ENCODE measurements around the gene SEL1L3. TPM values are rescaled to one million over a fixed set of nuclear protein-coding genes. Genes with fewer than 3 reads are reported as not detected.

SEL1L3 gene
- total RNA-seq, 1 experiment from 2014 or later: 31.9 TPM

- no TSS peak for BruUV-seq (replicated peaks)
- H3K4me1 ChIP-seq (ENCODE audit: insufficient read depth, low read length): peaks cover 8% of the 10 kb centered on the region
- no peaks in the 10 kb centered on the region for H3K9me3 ChIP-seq (ENCODE audit: low read length)
- H3K27ac ChIP-seq (ENCODE audit: low read length): no peak overlapping the region
- no peaks in the 10 kb centered on the region for H3K36me3 ChIP-seq (ENCODE audit: low read depth, low read length)
- H3K4me3 ChIP-seq (ENCODE audit: low read length): no peak overlapping the region
- TF ChIP-seq EZH2phosphoT487 (IDR thresholded peaks at IDR 0.05; ENCODE audit: borderline replicate concordance, low read length) (no peak), EZH2 (IDR thresholded peaks at IDR 0.05; ENCODE audit: low read length, unreplicated experiment) (no peak), CTCF (conservative IDR thresholded peaks at IDR 0.05; ENCODE audit: low read depth, low read length) (no peak)
- DNase-seq (no peak), ATAC-seq (no peak)
- H3K79me2 ChIP-seq (ENCODE audit: low read length): no peaks in the 10 kb centered on the region
- no peaks in the 10 kb centered on the region for H3K9me2 ChIP-seq (replicated peaks; ENCODE audit: low read length)
- ChIA-PET CTCF (no interaction called here), POLR2A (ENCODE audit: unreplicated experiment) (interaction anchor here (0.6 kb wide), 1 partner anchor 170 kb away, joined by 8 read pairs; no protein-coding TSS in a partner anchor)
- no peaks in the 10 kb centered on the region for H3K27me3 ChIP-seq (ENCODE audit: low read length)
- H3F3A ChIP-seq (ENCODE audit: low read length, unreplicated experiment): no peaks in the 10 kb centered on the region
- no peak overlapping the region for H3K9ac ChIP-seq (ENCODE audit: low read length)
- intact Hi-C loops (cut with micrococcal nuclease): no loop called here
- H3K4me2 ChIP-seq (ENCODE audit: low read length): no peak overlapping the region
- no peak overlapping the region for H2AFZ ChIP-seq (ENCODE audit: low read length)
- H4K20me1 ChIP-seq (ENCODE audit: low read length): no peaks in the 10 kb centered on the region
These were observed 23.6 kb downstream of the SEL1L3 start for GRCh38 chr4:25839233-25839632.

- POLR2A ChIA-PET (ENCODE audit: unreplicated experiment): no interaction called here
- no peak for ATAC-seq
These were observed 24.3 kb downstream of the SEL1L3 start for GRCh38 chr4:25838526-25838925.

More at GRCh38 chr4:25838526-25838925, 24.3 kb downstream of the SEL1L3 start:
- Histone ChIP-seq H3F3A (ENCODE audit: low read length, unreplicated experiment) (no peaks in the 10 kb centered on the region), H3K4me3 (ENCODE audit: low read length) (no peak overlapping the region), H2AFZ (ENCODE audit: low read length) (no peak overlapping the region), H3K4me2 (ENCODE audit: low read length) (no peak overlapping the region), H3K36me3 (ENCODE audit: low read depth, low read length) (no peaks in the 10 kb centered on the region), H3K27me3 (ENCODE audit: low read length) (no peaks in the 10 kb centered on the region), H3K9me3 (ENCODE audit: low read length) (no peaks in the 10 kb centered on the region), H3K9ac (ENCODE audit: low read length) (no peak overlapping the region), H3K4me1 (ENCODE audit: insufficient read depth, low read length) (peaks cover 5% of the 10 kb centered on the region), H3K79me2 (ENCODE audit: low read length) (no peaks in the 10 kb centered on the region), H3K27ac (ENCODE audit: low read length) (no peak overlapping the region), H3K9me2 (replicated peaks; ENCODE audit: low read length) (no peaks in the 10 kb centered on the region), H4K20me1 (ENCODE audit: low read length) (no peaks in the 10 kb centered on the region)
- intact Hi-C loops (cut with micrococcal nuclease): no loop called here
- TF ChIP-seq EZH2phosphoT487 (IDR thresholded peaks at IDR 0.05; ENCODE audit: borderline replicate concordance, low read length): no peak
- TF ChIP-seq CTCF (conservative IDR thresholded peaks at IDR 0.05; ENCODE audit: low read depth, low read length): no peak
- TF ChIP-seq EZH2 (IDR thresholded peaks at IDR 0.05; ENCODE audit: low read length, unreplicated experiment): no peak
- CTCF ChIA-PET: no interaction called here
- BruUV-seq (replicated peaks): no TSS peak
- DNase-seq: no peak

Measured in PC-3 (cell line).